Heart right ventricle (tissue), 16 donors: Measurements from ENCODE around the gene GAK. TPM values are rescaled to one million over a fixed set of nuclear protein-coding genes. Genes with fewer than 3 reads are reported as not detected.

ENCODE experiments used
- ATAC-seq, 8 donors: fragments of 200-7000 bp; cut with Tn5 transposase; one replicate each; pipeline ENCODE4 v1.9.1; 2020; ENCODE audit warnings: mild to moderate bottlenecking in 8 of 8, moderate library complexity in 8 of 8, moderate number of reproducible peaks in 1 of 8
- DNase-seq, 2 donors: peaks; one replicate each; pipeline ENCODE4 v3.0.0-alpha.2; 2020
- H3K27ac ChIP-seq, 10 donors: fragments of 200-600 bp; sonication (generic) in 2 of 10; one replicate each; pipeline versions ENCODE4 v1.5.0 to v1.8.0; 2020 to 2022; ENCODE audit warnings: mild to moderate bottlenecking in 3 of 10
- H3K27me3 ChIP-seq, 7 donors: fragments of 200-600 bp; one replicate each; pipeline ENCODE4 v1.8.0; 2021 to 2022; ENCODE audit warnings: mild to moderate bottlenecking in 2 of 7
- H3K36me3 ChIP-seq, 9 donors: fragments of 200-600 bp; sonication (generic) in 1 of 9; one replicate each; pipeline versions ENCODE4 v1.5.0 to v1.8.0; 2020 to 2022; ENCODE audit warnings: mild to moderate bottlenecking in 2 of 9
- H3K4me1 ChIP-seq, 9 donors: fragments of 200-600 bp; sonication (generic) in 1 of 9; one replicate each; pipeline versions ENCODE4 v1.5.0 to v1.8.0; 2020 to 2022; ENCODE audit warnings: mild to moderate bottlenecking in 4 of 9
- H3K4me3 ChIP-seq, 10 donors: fragments of 200-600 bp; sonication (generic) in 2 of 10; one replicate each; pipeline versions ENCODE4 v1.5.0 to v1.8.0; 2020 to 2022; ENCODE audit warnings: mild to moderate bottlenecking in 7 of 10, moderate library complexity in 2 of 10
- H3K9me3 ChIP-seq, 11 donors: fragments of 200-600 bp in 10 of 11; sonication (generic) in 2 of 11; one replicate each; pipeline versions ENCODE4 v1.5.0 to v1.8.0; 2013 to 2022; ENCODE audit warnings: mild to moderate bottlenecking in 2 of 11, control low read depth in 1 of 11, moderate library complexity in 1 of 11
- WGBS, 2 donors: extraction: QIAGEN DNeasy Blood & Tissue Kit; methylation state at CpG; one replicate each; pipeline ENCODE4 v1.1.7; 2013; ENCODE audit warnings: inconsistent platforms in 1 of 2; 5-methylcytosine and 5-hydroxymethylcytosine counted together
- intact Hi-C, 10 donors: fragments of 100-400 bp; cut with DNase I; formaldehyde crosslinking; loops; one replicate each; pipeline versions ENCODE4 v1.11.1 to v1.14.2; 2022
- polyA plus RNA-seq, 2 donors: library from polyadenylated mRNA; stranded (reverse); fragments of 200-250 nt; gene quantifications; one replicate each; pipeline ENCODE4 v1.2.3, GENCODE V29; 2013
- total RNA-seq, 10 donors: library from RNA; stranded (reverse); fragmentation: NEBNext Ultra II Directional in 3 of 10; extraction: Animal tissue kit (Norgen Biotek cat#: 25700) in 3 of 10; gene quantifications; one replicate each; pipeline versions ENCODE4 v1.2.1 to v1.2.4, GENCODE V29; 2021 to 2023
- TF ChIP-seq, protein P1 (sequence below), 9 donors: fragments of 200-600 bp; sonication (generic) in 2 of 9; IDR thresholded peaks; one replicate each; pipeline versions ENCODE4 v1.5.0 to v1.8.0; 2021 to 2022; ENCODE audit warnings: antibody characterized with exemption in 9 of 9, mild to moderate bottlenecking in 5 of 9, moderate library complexity in 1 of 9
- donor health status: Arrhythmogenic right ventricular cardiomyopathy.
- donor health status: ischemic (EF 13 %, LVEDD 7.1; RV severe dilation, severe dysfunction).
- donor health status: healthy with polysubstance abuse.
- donor health status: DM: no; HTN: yes; CAD: no.
- donor health status: DM: no; HTN: no; CAD: no.
- donor health status: ischemic (EF 25% LVEDD 6.9; RV normal size, moderate dysfunction).
- donor health status: ischemic (EF 25% LVEDD 5.7; RV mildly dilated, moderate dysfunction).
- donor health status: healthy.
- donor health status: DM: yes; HTN: yes; CAD: no.
- donor health status: Ischemic cardiomyopathy.
- donor health status: ischemic (EF 35%, LVEDD 5.7; RV mildly dilated, moderate dysfunction).
- donor health status: nonischemic (EF 11% LVEDD 7.7; RV severe dilation, severe dysfunction).
- donor health status: DM: yes; HTN: yes; CAD: no.
- donor health status: PGD.
- donor health status: ischemic (EF 29% LVEDD 5.4; RV normal size, mild dysfunction).
- donor health status: nonischemic (EF 23%, LVEDD 6.1; RV moderate dilation, normal function).

GAK gene
- total and polyA plus RNA-seq, 12 donors: 21.0 to 105 (median 29.2) TPM

DNA sequence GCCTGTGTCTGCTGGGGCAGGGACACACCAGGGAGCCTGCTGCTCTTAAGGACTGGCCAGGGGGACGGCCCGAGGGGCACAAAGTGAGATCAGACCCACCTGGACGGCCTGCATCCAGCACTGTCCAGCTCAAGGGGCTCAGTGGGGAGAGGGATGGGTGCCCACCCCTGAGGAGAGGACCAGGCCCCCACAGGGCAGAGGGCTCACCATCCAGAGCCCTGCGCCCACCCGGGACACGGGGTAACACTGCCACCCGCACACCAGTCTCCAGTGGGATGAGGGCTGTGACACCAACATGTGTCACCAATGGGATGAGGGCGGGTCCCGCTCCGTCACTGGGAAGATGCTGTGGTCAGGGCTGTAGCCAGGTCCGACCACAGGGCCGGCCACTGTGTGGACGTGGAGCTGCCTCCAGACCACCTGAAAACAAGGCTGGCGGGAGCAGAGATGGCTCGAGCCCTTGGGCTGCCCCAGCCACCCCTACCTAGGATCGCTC is 28.1 kb upstream of the GAK start:
- TF ChIP-seq, protein P1, sequence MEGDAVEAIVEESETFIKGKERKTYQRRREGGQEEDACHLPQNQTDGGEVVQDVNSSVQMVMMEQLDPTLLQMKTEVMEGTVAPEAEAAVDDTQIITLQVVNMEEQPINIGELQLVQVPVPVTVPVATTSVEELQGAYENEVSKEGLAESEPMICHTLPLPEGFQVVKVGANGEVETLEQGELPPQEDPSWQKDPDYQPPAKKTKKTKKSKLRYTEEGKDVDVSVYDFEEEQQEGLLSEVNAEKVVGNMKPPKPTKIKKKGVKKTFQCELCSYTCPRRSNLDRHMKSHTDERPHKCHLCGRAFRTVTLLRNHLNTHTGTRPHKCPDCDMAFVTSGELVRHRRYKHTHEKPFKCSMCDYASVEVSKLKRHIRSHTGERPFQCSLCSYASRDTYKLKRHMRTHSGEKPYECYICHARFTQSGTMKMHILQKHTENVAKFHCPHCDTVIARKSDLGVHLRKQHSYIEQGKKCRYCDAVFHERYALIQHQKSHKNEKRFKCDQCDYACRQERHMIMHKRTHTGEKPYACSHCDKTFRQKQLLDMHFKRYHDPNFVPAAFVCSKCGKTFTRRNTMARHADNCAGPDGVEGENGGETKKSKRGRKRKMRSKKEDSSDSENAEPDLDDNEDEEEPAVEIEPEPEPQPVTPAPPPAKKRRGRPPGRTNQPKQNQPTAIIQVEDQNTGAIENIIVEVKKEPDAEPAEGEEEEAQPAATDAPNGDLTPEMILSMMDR (IDR thresholded peaks at IDR 0.05): no peak
- DNase-seq: no peak
- WGBS, 2 donors: 86 to 89% methylated on average over 16 of the region's 16 CpGs

GRCh38 chr4:959338-960139 is 27.4 kb upstream of the GAK start:
- WGBS, 2 donors: 85 to 86% methylated on average over 24 of the region's 24 CpGs
- H3K9me3 ChIP-seq: no peaks in the 10 kb centered on the region
- TF ChIP-seq, protein P1 (IDR thresholded peaks at IDR 0.05): no peak
- no peak overlapping the region for H3K27ac ChIP-seq
- DNase-seq: no peak
- intact Hi-C loops: loop anchor here in 1 of 10 donors (10.0 kb wide), 1 partner anchor 215 kb away; no protein-coding TSS in a partner anchor
- no peaks in the 10 kb centered on the region for H3K4me1 ChIP-seq
- H3K36me3 ChIP-seq: peaks cover 0 to 84% (median 13%) of the 10 kb centered on the region in 9 donors
- peak in 2 of 8 donors; percentile 3 to 11 for ATAC-seq
- no peaks in the 10 kb centered on the region for H3K27me3 ChIP-seq
- H3K4me3 ChIP-seq: no peak overlapping the region

More for the DNA sequence above, 28.1 kb upstream of the GAK start:
- no peak overlapping the region for H3K27ac ChIP-seq
- ATAC-seq: peak in 2 of 8 donors; percentile 3 to 20
- H3K36me3 ChIP-seq: peaks cover 0 to 84% (median 14%) of the 10 kb centered on the region in 9 donors
- H3K9me3 ChIP-seq: no peaks in the 10 kb centered on the region
- H3K27me3 ChIP-seq: no peaks in the 10 kb centered on the region
- H3K4me1 ChIP-seq: no peaks in the 10 kb centered on the region
- intact Hi-C loops: no loop called here
- H3K4me3 ChIP-seq: no peak overlapping the region

DNA sequence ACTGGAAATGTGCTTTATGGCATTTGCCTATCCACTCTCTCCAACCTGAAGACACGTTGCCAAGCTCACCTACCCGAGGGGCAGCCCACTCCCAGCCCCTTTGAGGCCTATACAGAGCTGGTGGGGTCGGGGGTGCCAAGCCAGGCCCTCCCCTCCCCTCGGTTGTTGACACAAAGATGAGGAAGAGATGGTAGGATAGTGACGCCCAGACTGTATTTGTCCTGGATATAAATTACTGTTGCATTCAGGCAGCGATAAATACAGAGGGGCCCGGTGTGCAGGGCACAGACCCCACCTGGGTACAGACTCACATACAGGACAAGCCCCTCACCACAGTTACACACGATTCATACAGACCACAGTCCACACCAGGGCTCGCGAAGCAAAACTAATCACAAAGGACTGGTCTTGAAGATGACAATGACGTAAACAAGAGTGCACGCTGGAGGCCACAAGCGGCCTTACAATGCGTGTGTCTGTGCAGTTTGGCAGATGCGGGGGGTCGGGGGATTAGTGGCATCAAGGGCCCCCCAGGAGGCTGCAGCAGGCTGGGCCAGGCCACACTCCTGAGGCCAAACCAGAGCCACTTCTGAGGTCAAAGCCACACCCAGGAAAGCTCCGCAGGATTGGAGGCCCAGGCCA is 26.7 kb upstream of the GAK start:
- DNase-seq: no peak
- H3K4me3 ChIP-seq: no peak overlapping the region
- intact Hi-C loops: loop anchor here in 1 of 10 donors (10.0 kb wide), 1 partner anchor 214 kb away; no protein-coding TSS in a partner anchor
- TF ChIP-seq, protein P1 (IDR thresholded peaks at IDR 0.05): no peak
- peaks cover 0 to 86% (median 13%) of the 10 kb centered on the region in 9 donors for H3K36me3 ChIP-seq
- H3K27me3 ChIP-seq: no peaks in the 10 kb centered on the region
- H3K9me3 ChIP-seq: no peaks in the 10 kb centered on the region
- no peaks in the 10 kb centered on the region for H3K4me1 ChIP-seq
- 84 to 86% methylated on average over 17 of the region's 17 CpGs for WGBS, 2 donors
- no peak overlapping the region for H3K27ac ChIP-seq
- peak in 1 of 8 donors; percentile 3 for ATAC-seq

DNA sequence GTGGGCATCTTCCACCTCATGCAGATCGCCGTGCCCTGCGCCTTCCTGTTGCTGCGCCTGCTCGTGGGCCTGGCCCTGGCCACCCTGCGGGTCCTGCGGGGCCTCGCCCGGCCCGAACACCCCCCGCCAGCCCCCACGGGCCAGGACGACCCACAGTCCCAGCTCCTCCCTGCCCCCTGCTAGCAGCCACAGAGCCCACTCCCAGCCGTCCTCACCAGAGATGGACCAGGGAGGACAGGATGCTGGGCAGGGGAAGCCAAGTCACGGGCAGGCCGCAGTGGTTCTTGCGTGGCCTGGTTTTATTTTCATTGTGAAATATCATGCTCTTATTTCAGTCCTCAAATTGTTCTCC is 26.2 kb upstream of the GAK start:
- no peak for DNase-seq

More for the DNA sequence above, 26.2 kb upstream of the GAK start:
- intact Hi-C loops: loop anchor here in 1 of 10 donors (10.0 kb wide), 1 partner anchor 213 kb away; no protein-coding TSS in a partner anchor
- Histone ChIP-seq H3K4me3 (no peak overlapping the region), H3K27me3 (no peaks in the 10 kb centered on the region), H3K27ac (no peak overlapping the region), H3K36me3 (peaks cover 0 to 89% (median 18%) of the 10 kb centered on the region in 9 donors), H3K9me3 (no peaks in the 10 kb centered on the region), H3K4me1 (no peaks in the 10 kb centered on the region)
- 89 to 94% methylated on average over 17 of the region's 17 CpGs for WGBS, 2 donors
- ATAC-seq: no peak
- TF ChIP-seq, protein P1 (IDR thresholded peaks at IDR 0.05): no peak
